Activated T-cell treated with anti-CD3 and anti-CD28 coated beads for 1 hour (primary cell): ENCODE data around the gene CSH1.
"Not testable (repeated sequence)": the region's sequence is repeated elsewhere in the genome, so short reads cannot be mapped to it uniquely, and the experiment has no call there.

Experiments used
- DNase-seq: peaks from one replicate; pipeline ENCODE4 v3.0.0-alpha.2; 2020; ENCODE audit warnings: low read depth

The CSH1 gene

GRCh38 chr17:63866625-63867024 is 29.7 kb downstream of the CSH1 start:
- not testable (repeated sequence) for DNase-seq

- DNase-seq: no peak
These were observed 37.1 kb downstream of the CSH1 start for GRCh38 chr17:63859257-63859656.

- not testable (repeated sequence) for DNase-seq
These were observed 39.9 kb downstream of the CSH1 start for GRCh38 chr17:63856425-63856824.

GRCh38 chr17:63855185-63855584 is 41.2 kb downstream of the CSH1 start:
- DNase-seq: no peak

- no peak for DNase-seq
These were observed 41.7 kb downstream of the CSH1 start for GRCh38 chr17:63854709-63855108.

- DNase-seq: no peak
These were observed 43.1 kb downstream of the CSH1 start for GRCh38 chr17:63853260-63853659.

- no peak for DNase-seq
These were observed 46.0 kb downstream of the CSH1 start for GRCh38 chr17:63850401-63850800.

- DNase-seq: peak; percentile 91
These were observed 47.3 kb downstream of the CSH1 start for GRCh38 chr17:63848834-63849689.

GRCh38 chr17:63847525-63848249 is 48.7 kb downstream of the CSH1 start:
- DNase-seq: no peak

- DNase-seq: no peak
These were observed 50.9 kb downstream of the CSH1 start for GRCh38 chr17:63845509-63845908.
